CD4-positive, CD25-positive, alpha-beta regulatory T cell (primary cell): ENCODE results near the gene EHD4. TPM values are rescaled to one million over a fixed set of nuclear protein-coding genes. Genes with fewer than 3 reads are reported as not detected.
A peak's percentile ranks its signal among the peaks of the same experiment; 100 is the strongest.

Experiments
- ATAC-seq, 2 donors: fragments of 150-1000 bp; cut with Tn5 transposase; one replicate each; pipeline ENCODE4 v1.10.0; 2021; ENCODE audit warnings: low read depth in 2 of 2, moderate number of reproducible peaks in 2 of 2, moderate library complexity in 1 of 2
- DNase-seq, 3 donors: peaks; one replicate each; pipeline versions ENCODE4 v3.0.0 to v3.0.0-alpha.2; 2012 to 2022; ENCODE audit warnings: mixed read lengths in 1 of 3
- H3K27ac ChIP-seq: one replicate; pipeline ENCODE4 v1.7.0; 2013; ENCODE audit warnings: mild to moderate bottlenecking, low read length; ENCODE audit not compliant: insufficient read depth, poor library complexity, severe bottlenecking
- H3K27me3 ChIP-seq: one replicate; pipeline ENCODE4 v1.7.0; 2013; ENCODE audit warnings: low read length; ENCODE audit not compliant: control insufficient read depth, insufficient read depth
- H3K36me3 ChIP-seq: one replicate; pipeline ENCODE4 v1.7.0; 2013; ENCODE audit warnings: mild to moderate bottlenecking, low read length, moderate library complexity; ENCODE audit not compliant: control insufficient read depth, insufficient read depth
- H3K4me1 ChIP-seq: 2 replicates; pipeline ENCODE4 v1.7.0; 2013; ENCODE audit warnings: mild to moderate bottlenecking, low read length; ENCODE audit not compliant: insufficient read depth, control insufficient read depth, poor library complexity, severe bottlenecking
- H3K4me3 ChIP-seq: one replicate; pipeline ENCODE4 v1.7.0; 2013; ENCODE audit warnings: low read depth, mild to moderate bottlenecking, low read length, moderate library complexity
- H3K9me3 ChIP-seq, 2 experiments: 1 replicate in 1 of 2; 2 replicates in 1 of 2; pipeline ENCODE4 v1.7.0; 2013; ENCODE audit warnings: low read length in 2 of 2, mild to moderate bottlenecking in 1 of 2, moderate library complexity in 1 of 2; ENCODE audit not compliant: control insufficient read depth in 2 of 2
- H3K27ac Mint-ChIP-seq, 3 donors: one replicate each; pipeline ENCODE4 v1.8.0; 2020 to 2022; ENCODE audit warnings: mild to moderate bottlenecking in 3 of 3, mixed read lengths in 3 of 3, moderate library complexity in 2 of 3
- H3K27me3 Mint-ChIP-seq: one replicate; pipeline ENCODE4 v1.8.0; 2022; ENCODE audit warnings: mild to moderate bottlenecking, mixed read lengths
- H3K36me3 Mint-ChIP-seq: one replicate; pipeline ENCODE4 v1.8.0; 2020; ENCODE audit warnings: mixed read lengths
- H3K4me1 Mint-ChIP-seq, 4 donors: one replicate each; pipeline ENCODE4 v1.8.0; 2020 to 2022; ENCODE audit warnings: mixed read lengths in 4 of 4, mild to moderate bottlenecking in 1 of 4
- H3K4me3 Mint-ChIP-seq, 4 donors: one replicate each; pipeline ENCODE4 v1.8.0; 2020 to 2022; ENCODE audit warnings: mild to moderate bottlenecking in 4 of 4, mixed read lengths in 4 of 4, moderate library complexity in 3 of 4
- H3K9me3 Mint-ChIP-seq, 7 donors: one replicate each; pipeline ENCODE4 v1.8.0; 2020 to 2022; ENCODE audit warnings: mixed read lengths in 7 of 7, mild to moderate bottlenecking in 3 of 7, moderate library complexity in 2 of 7
- polyA plus RNA-seq, 4 donors: library from polyadenylated mRNA; unstranded; fragments of 300-500 nt; fragmentation: Illumina TruSeq; gene quantifications; one replicate each; pipeline ENCODE4 v1.2.3, GENCODE V29; 2021
- total RNA-seq: library from RNA; stranded (reverse); gene quantifications from one replicate; pipeline ENCODE4 v1.2.3, GENCODE V29; 2022

Gene EHD4
- total RNA-seq (57.8 TPM), polyA plus RNA-seq (10 to 100 TPM in 3 of 4 donors, 1 to 10 TPM in 1; 9.3 to 14.2 (median 13.5) TPM)

GRCh38 chr15:41972253-41973242 lies at the start of gene EHD4:
Gene EHD4 (minus strand): TSS chr15:41972557. CDS start chr15:41972494, 63 bp downstream.
- Mint-ChIP-seq H3K4me3 (peak within 1 kb of the TSS; percentile 94 to 99 (median 96)), H3K4me1 (peaks cover 30 to 46% (median 39%) of the 10 kb centered on the region in 4 donors)

GRCh38 chr15:42021593-42021992 lies 49.2 kb upstream of the EHD4 start:
- Histone ChIP-seq H3K27me3 (no peaks in the 10 kb centered on the region), H3K4me1 (no peaks in the 10 kb centered on the region), H3K36me3 (no peaks in the 10 kb centered on the region), H3K27ac (no peak overlapping the region), H3K4me3 (no peak overlapping the region), H3K9me3 (no peaks in the 10 kb centered on the region)
- no peak overlapping the region for H3K4me3 Mint-ChIP-seq
- no peak overlapping the region for H3K27ac Mint-ChIP-seq
- DNase-seq (no peak), ATAC-seq (no peak)
- H3K36me3 Mint-ChIP-seq: no peaks in the 10 kb centered on the region
- peaks cover 15% of the 10 kb centered on the region for H3K27me3 Mint-ChIP-seq
- H3K9me3 Mint-ChIP-seq: peaks cover 0 to 1% (median 0%) of the 10 kb centered on the region in 7 donors
- peaks cover 0 to 2% (median 0%) of the 10 kb centered on the region in 4 donors for H3K4me1 Mint-ChIP-seq

More at GRCh38 chr15:41972253-41973242, at the start of gene EHD4:
- peaks cover 21% of the 10 kb centered on the region for H3K27me3 Mint-ChIP-seq
- Histone ChIP-seq H3K27ac (peak within 1 kb of the TSS; percentile 88), H3K9me3 (no peaks in the 10 kb centered on the region), H3K27me3 (peaks cover 7% of the 10 kb centered on the region), H3K4me3 (peak within 1 kb of the TSS; percentile 89), H3K4me1 (peaks cover 44% of the 10 kb centered on the region), H3K36me3 (no peaks in the 10 kb centered on the region)
- peak within 1 kb of the TSS; percentile 74 to 98 (median 98) for H3K27ac Mint-ChIP-seq
- DNase-seq (peak; percentile 94 to 98 (median 95)), ATAC-seq (peak; percentile 88 to 93)
- no peaks in the 10 kb centered on the region for H3K36me3 Mint-ChIP-seq
- H3K9me3 Mint-ChIP-seq: no peaks in the 10 kb centered on the region

GRCh38 chr15:42020713-42021273 lies 48.4 kb upstream of the EHD4 start, which contains the start of gene PLA2G4E:
Gene PLA2G4E (minus strand): TSS chr15:42021042. CDS start chr15:42021030, 12 bp downstream.
- DNase-seq (no peak), ATAC-seq (no peak)
- no peak within 1 kb of the TSS for H3K27ac Mint-ChIP-seq
- Histone ChIP-seq H3K27me3 (no peaks in the 10 kb centered on the region), H3K9me3 (no peaks in the 10 kb centered on the region), H3K27ac (no peak within 1 kb of the TSS), H3K36me3 (no peaks in the 10 kb centered on the region), H3K4me3 (no peak within 1 kb of the TSS), H3K4me1 (no peaks in the 10 kb centered on the region)
- no peaks in the 10 kb centered on the region for H3K9me3 Mint-ChIP-seq
- H3K27me3 Mint-ChIP-seq: peaks cover 16% of the 10 kb centered on the region
- no peaks in the 10 kb centered on the region for H3K36me3 Mint-ChIP-seq
- H3K4me1 Mint-ChIP-seq: peaks cover 0 to 2% (median 0%) of the 10 kb centered on the region in 4 donors
- H3K4me3 Mint-ChIP-seq: no peak within 1 kb of the TSS

- H3K4me3 Mint-ChIP-seq: no peak overlapping the region
- DNase-seq (no peak), ATAC-seq (no peak)
- no peak overlapping the region for H3K4me3 ChIP-seq
- no peaks in the 10 kb centered on the region for H3K36me3 Mint-ChIP-seq
- H3K4me1 ChIP-seq: no peaks in the 10 kb centered on the region
- no peak overlapping the region for H3K27ac ChIP-seq
- H3K9me3 Mint-ChIP-seq: no peaks in the 10 kb centered on the region
- H3K9me3 ChIP-seq: no peaks in the 10 kb centered on the region
- H3K4me1 Mint-ChIP-seq: peaks cover 0 to 2% (median 0%) of the 10 kb centered on the region in 4 donors
- no peaks in the 10 kb centered on the region for H3K36me3 ChIP-seq
- H3K27ac Mint-ChIP-seq: peak overlapping the region in 1 of 3 donors; percentile 59
- no peaks in the 10 kb centered on the region for H3K27me3 ChIP-seq
- peaks cover 16% of the 10 kb centered on the region for H3K27me3 Mint-ChIP-seq
Measured at GRCh38 chr15:42018306-42019224, 46.2 kb upstream of the EHD4 start.

- H3K27ac ChIP-seq: no peak overlapping the region
- Mint-ChIP-seq H3K27ac (no peak overlapping the region), H3K4me3 (no peak overlapping the region), H3K4me1 (no peaks in the 10 kb centered on the region), H3K9me3 (no peaks in the 10 kb centered on the region), H3K36me3 (no peaks in the 10 kb centered on the region), H3K27me3 (peaks cover 16% of the 10 kb centered on the region)
- H3K9me3 ChIP-seq: no peaks in the 10 kb centered on the region
- no peaks in the 10 kb centered on the region for H3K27me3 ChIP-seq
- DNase-seq (no peak), ATAC-seq (no peak)
- H3K4me3 ChIP-seq: no peak overlapping the region
- H3K4me1 ChIP-seq: no peaks in the 10 kb centered on the region
- H3K36me3 ChIP-seq: no peaks in the 10 kb centered on the region
Measured at GRCh38 chr15:42016971-42017370, 44.6 kb upstream of the EHD4 start.

GRCh38 chr15:42014406-42014805 lies 42.0 kb upstream of the EHD4 start:
- no peaks in the 10 kb centered on the region for H3K27me3 ChIP-seq
- no peak overlapping the region for H3K27ac ChIP-seq
- no peaks in the 10 kb centered on the region for H3K9me3 ChIP-seq
- H3K36me3 ChIP-seq: no peaks in the 10 kb centered on the region
- no peak overlapping the region for H3K4me3 ChIP-seq
- Mint-ChIP-seq H3K27ac (no peak overlapping the region), H3K4me1 (peaks cover 0 to 3% (median 0%) of the 10 kb centered on the region in 4 donors), H3K4me3 (no peak overlapping the region), H3K9me3 (no peaks in the 10 kb centered on the region), H3K27me3 (peaks cover 16% of the 10 kb centered on the region), H3K36me3 (no peaks in the 10 kb centered on the region)
- no peak for ATAC-seq
- H3K4me1 ChIP-seq: no peaks in the 10 kb centered on the region
- DNase-seq: no peak

- Mint-ChIP-seq H3K9me3 (no peaks in the 10 kb centered on the region), H3K4me3 (no peak overlapping the region), H3K4me1 (peaks cover 0 to 3% (median 0%) of the 10 kb centered on the region in 4 donors), H3K27me3 (peaks cover 16% of the 10 kb centered on the region), H3K36me3 (no peaks in the 10 kb centered on the region), H3K27ac (no peak overlapping the region)
- H3K4me1 ChIP-seq: no peaks in the 10 kb centered on the region
- H3K27me3 ChIP-seq: no peaks in the 10 kb centered on the region
- no peaks in the 10 kb centered on the region for H3K36me3 ChIP-seq
- no peak overlapping the region for H3K27ac ChIP-seq
- no peaks in the 10 kb centered on the region for H3K9me3 ChIP-seq
- no peak overlapping the region for H3K4me3 ChIP-seq
- ATAC-seq (no peak), DNase-seq (no peak)
Measured at GRCh38 chr15:42012928-42013482, 40.6 kb upstream of the EHD4 start.
